ENCODE measurements around the gene TLR5.

GRCh38 chr1:223146745-223147144, 3.7 kb upstream of the TLR5 start:
- TF ChIP-seq CTCF (IDR thresholded peaks at IDR 0.05; ENCODE audit: low read length) (no peak), EZH2 (IDR thresholded peaks at IDR 0.05; ENCODE audit: borderline replicate concordance, low read length) (no peak)

Data from OCI-LY1 (cell line).